Common myeloid progenitor, CD34-positive (primary cell): ENCODE results near the gene MYZAP.
A peak's percentile ranks its signal among the peaks of the same experiment; 100 is the strongest.

Experiments
- CTCF ChIA-PET: fragments of 350-600 bp; sonication (Branson Sonifier 250); formaldehyde crosslinking; loops from one replicate; lab custom pipeline; 2021; ENCODE audit warnings: antibody characterized with exemption; lab: Charles Lee
- POLR2A ChIA-PET: fragments of 350-600 bp; sonication (Branson Sonifier 250); formaldehyde crosslinking; loops from one replicate; lab custom pipeline; 2021; ENCODE audit warnings: antibody characterized with exemption; lab: Charles Lee
- DNase-seq, 3 donors: peaks; one replicate each; pipeline versions ENCODE4 v3.0.0 to v3.0.0-alpha.2; 2013
- H3K27ac ChIP-seq, 2 experiments: 1 replicate in 1 of 2; 2 replicates in 1 of 2; pipeline ENCODE4 v1.7.0; 2013; ENCODE audit warnings: inconsistent platforms in 2 of 2, low read length in 2 of 2, mild to moderate bottlenecking in 2 of 2, low read depth in 1 of 2, moderate library complexity in 1 of 2; ENCODE audit not compliant: severe bottlenecking in 2 of 2, insufficient read depth in 1 of 2, poor library complexity in 1 of 2
- H3K27me3 ChIP-seq, 5 experiments: replicated peaks in 2 of 5; 1 replicate in 3 of 5; 2 replicates in 2 of 5; pipeline versions ENCODE4 v1.6.1 to v1.7.0; 2013; ENCODE audit warnings: low read length in 4 of 5, mild to moderate bottlenecking in 2 of 5, moderate library complexity in 2 of 5, inconsistent platforms in 1 of 5; ENCODE audit not compliant: insufficient read depth in 5 of 5, control insufficient read depth in 4 of 5
- H3K36me3 ChIP-seq, 4 experiments: 1 replicate in 2 of 4; 2 replicates in 2 of 4; pipeline versions ENCODE4 v1.6.1 to v1.7.0; 2013; ENCODE audit warnings: low read length in 3 of 4, control low read depth in 1 of 4, mild to moderate bottlenecking in 1 of 4; ENCODE audit not compliant: control insufficient read depth in 4 of 4, insufficient read depth in 4 of 4
- H3K4me1 ChIP-seq, 4 experiments: 1 replicate in 3 of 4; 2 replicates in 1 of 4; pipeline versions ENCODE4 v1.6.1 to v1.7.1; 2013; ENCODE audit warnings: low read length in 3 of 4, mild to moderate bottlenecking in 3 of 4, control low read depth in 1 of 4, inconsistent platforms in 1 of 4, moderate library complexity in 1 of 4; ENCODE audit not compliant: control insufficient read depth in 4 of 4, insufficient read depth in 4 of 4; ENCODE audit errors: control extremely low read depth in 1 of 4
- H3K4me3 ChIP-seq, 7 experiments: 1 replicate in 4 of 7; 2 replicates in 3 of 7; pipeline versions ENCODE4 v1.5.1 to v1.7.0; 2013; ENCODE audit warnings: mild to moderate bottlenecking in 7 of 7, low read length in 6 of 7, moderate library complexity in 6 of 7, inconsistent platforms in 2 of 7, low read depth in 2 of 7, control low read depth in 1 of 7; ENCODE audit not compliant: insufficient read depth in 4 of 7, control insufficient read depth in 1 of 7; ENCODE audit errors: extremely low read depth in 1 of 7
- H3K9me3 ChIP-seq, 5 experiments: 1 replicate in 4 of 5; 2 replicates in 1 of 5; pipeline versions ENCODE4 v1.6.1 to v1.7.1; 2013; ENCODE audit warnings: low read length in 4 of 5, mild to moderate bottlenecking in 2 of 5, inconsistent platforms in 1 of 5, low read depth in 1 of 5, moderate library complexity in 1 of 5; ENCODE audit not compliant: control insufficient read depth in 4 of 5, insufficient read depth in 2 of 5; ENCODE audit errors: control extremely low read depth in 1 of 5
- WGBS: methylation state at CpG from one replicate; pipeline ENCODE4 v1.1.5; 2013; ENCODE audit not compliant: insufficient coverage; 5-methylcytosine and 5-hydroxymethylcytosine counted together

MYZAP gene

DNA sequence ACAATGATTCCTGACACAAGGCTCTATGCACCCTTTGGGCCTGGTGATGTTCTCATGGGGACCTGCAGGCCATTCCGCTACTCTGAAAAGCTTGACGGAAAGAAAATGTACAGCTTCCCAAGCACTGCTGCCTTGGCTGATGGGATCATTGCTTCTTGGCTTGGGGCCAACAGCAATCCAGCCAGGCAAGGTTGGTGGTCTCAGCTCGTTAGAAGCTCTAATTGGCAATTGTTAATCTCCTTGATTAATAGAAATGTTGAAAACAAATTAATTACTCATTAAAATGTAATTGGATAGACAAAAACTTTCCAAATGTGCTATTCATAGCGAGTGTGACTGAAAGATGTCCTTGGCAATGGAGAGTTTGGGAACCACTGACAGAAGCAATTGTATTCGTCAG, 16.3 kb upstream of the MYZAP start:
- ChIA-PET CTCF (interaction anchor here (0.8 to 2.4 kb wide), 3 partner anchors 10 to 15 kb away, joined by 4 to 10 read pairs (median 4); no protein-coding TSS in a partner anchor), POLR2A (no interaction called here)
- no peaks in the 10 kb centered on the region for H3K36me3 ChIP-seq
- H3K4me1 ChIP-seq: peaks cover 0 to 11% (median 2%) of the 10 kb centered on the region in 4 experiments
- H3K4me3 ChIP-seq: no peak overlapping the region
- no peak overlapping the region for H3K27ac ChIP-seq
- H3K27me3 ChIP-seq: no peaks in the 10 kb centered on the region
- no peak for DNase-seq
- no peaks in the 10 kb centered on the region for H3K9me3 ChIP-seq
- WGBS: 100% methylated on average over 4 of the region's 5 CpGs

DNA sequence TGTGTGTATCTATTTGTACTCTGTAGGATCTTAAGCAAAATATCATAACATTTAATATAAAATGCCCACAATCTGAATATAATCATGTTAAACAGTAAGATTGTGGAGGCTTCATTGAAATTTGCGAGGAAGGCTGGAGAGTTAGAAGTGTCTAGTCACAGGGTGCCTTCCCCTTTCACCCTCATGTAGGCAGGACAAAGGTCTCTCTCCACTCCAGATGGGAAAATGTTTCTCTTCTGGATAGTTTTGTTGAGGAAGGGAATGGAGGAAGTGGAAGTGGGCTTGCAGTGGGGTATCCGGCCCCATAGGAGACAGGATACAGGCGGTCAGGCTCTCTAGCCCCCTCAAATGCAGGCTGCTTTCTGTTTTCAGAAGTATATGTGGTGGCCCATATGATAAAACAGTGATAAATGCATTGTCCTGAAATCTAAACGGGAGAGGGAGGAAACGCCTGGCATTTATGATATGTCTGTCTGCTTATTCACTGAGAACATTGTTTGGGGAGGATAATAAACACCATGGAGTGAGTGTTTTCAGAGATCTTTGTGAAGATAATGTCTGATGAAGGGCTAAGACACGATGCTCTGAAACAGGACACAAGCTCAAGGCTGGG, 13.3 kb upstream of the MYZAP start:
- H3K27ac ChIP-seq: no peak overlapping the region
- H3K36me3 ChIP-seq: no peaks in the 10 kb centered on the region
- H3K4me3 ChIP-seq: no peak overlapping the region
- ChIA-PET POLR2A (no interaction called here), CTCF (no interaction called here)
- peak in 2 of 3 donors; percentile 42 to 54 for DNase-seq
- WGBS: 28% methylated on average over 2 of the region's 6 CpGs
- H3K4me1 ChIP-seq: peaks cover 0 to 11% (median 2%) of the 10 kb centered on the region in 4 experiments
- H3K9me3 ChIP-seq: peaks cover 0 to 11% (median 6%) of the 10 kb centered on the region in 5 experiments
- no peaks in the 10 kb centered on the region for H3K27me3 ChIP-seq

GRCh38 chr15:57580428-57580827, 11.3 kb upstream of the MYZAP start:
- no peaks in the 10 kb centered on the region for H3K27me3 ChIP-seq
- no peak overlapping the region for H3K4me3 ChIP-seq
- WGBS: 91% methylated on average over 5 of the region's 8 CpGs
- H3K4me1 ChIP-seq: peaks cover 0 to 11% (median 2%) of the 10 kb centered on the region in 4 experiments
- ChIA-PET CTCF (no interaction called here), POLR2A (no interaction called here)
- peaks cover 0 to 15% (median 10%) of the 10 kb centered on the region in 5 experiments for H3K9me3 ChIP-seq
- H3K36me3 ChIP-seq: no peaks in the 10 kb centered on the region
- no peak overlapping the region for H3K27ac ChIP-seq
- DNase-seq: no peak

DNA sequence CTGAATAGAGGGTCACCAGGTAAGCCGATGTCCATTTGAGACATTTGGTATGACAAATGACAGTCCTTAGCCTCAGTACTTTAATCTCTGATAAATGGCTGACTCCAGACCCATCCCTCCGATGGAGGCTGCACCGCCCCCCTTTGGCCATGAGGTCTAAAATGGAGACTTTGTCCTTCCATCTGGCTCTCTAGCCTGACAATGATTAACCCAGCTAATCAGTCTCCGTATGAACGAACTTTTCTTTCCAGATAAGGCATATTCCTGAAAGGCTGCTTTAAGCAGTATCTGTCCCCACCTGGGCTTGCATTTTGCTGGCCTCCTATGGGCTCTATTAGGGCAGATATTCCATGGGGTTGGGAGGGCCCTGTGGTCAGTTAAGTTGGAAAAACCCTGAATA, 10.8 kb upstream of the MYZAP start:
- ChIA-PET CTCF (no interaction called here), POLR2A (no interaction called here)
- Histone ChIP-seq H3K36me3 (no peaks in the 10 kb centered on the region), H3K9me3 (peaks cover 0 to 15% (median 10%) of the 10 kb centered on the region in 5 experiments), H3K4me3 (no peak overlapping the region), H3K4me1 (peaks cover 0 to 11% (median 2%) of the 10 kb centered on the region in 4 experiments), H3K27ac (no peak overlapping the region), H3K27me3 (no peaks in the 10 kb centered on the region)
- DNase-seq: no peak
- 93% methylated on average over 5 of the region's 5 CpGs for WGBS

GRCh38 chr15:57582090-57582489, 9.6 kb upstream of the MYZAP start:
- DNase-seq: no peak
- Histone ChIP-seq H3K36me3 (no peaks in the 10 kb centered on the region), H3K27ac (no peak overlapping the region), H3K27me3 (no peaks in the 10 kb centered on the region), H3K4me3 (no peak overlapping the region), H3K4me1 (peaks cover 0 to 11% (median 2%) of the 10 kb centered on the region in 4 experiments), H3K9me3 (peaks cover 0 to 15% (median 10%) of the 10 kb centered on the region in 5 experiments)
- POLR2A ChIA-PET: no interaction called here
- CTCF ChIA-PET: no interaction called here
- WGBS: no CpG with 5 or more reads among the region's 1 CpG

GRCh38 chr15:57583282-57583681, 8.4 kb upstream of the MYZAP start:
- no peak for DNase-seq
- POLR2A ChIA-PET: no interaction called here
- Histone ChIP-seq H3K4me3 (no peak overlapping the region), H3K9me3 (peaks cover 0 to 15% (median 10%) of the 10 kb centered on the region in 5 experiments), H3K36me3 (no peaks in the 10 kb centered on the region), H3K27me3 (no peaks in the 10 kb centered on the region), H3K27ac (no peak overlapping the region), H3K4me1 (peaks cover 0 to 11% (median 2%) of the 10 kb centered on the region in 4 experiments)
- 90% methylated on average over 2 of the region's 2 CpGs for WGBS
- CTCF ChIA-PET: interaction anchor here (1.6 kb wide), 1 partner anchor 24 kb away, joined by 5 read pairs; no protein-coding TSS in a partner anchor

- Histone ChIP-seq H3K4me3 (no peak overlapping the region), H3K4me1 (peaks cover 0 to 6% (median under 1%) of the 10 kb centered on the region in 4 experiments), H3K27ac (no peak overlapping the region), H3K27me3 (no peaks in the 10 kb centered on the region), H3K9me3 (peaks cover 0 to 15% (median 10%) of the 10 kb centered on the region in 5 experiments), H3K36me3 (no peaks in the 10 kb centered on the region)
- CTCF ChIA-PET: interaction anchor here (1.6 kb wide), 1 partner anchor 24 kb away, joined by 5 read pairs; no protein-coding TSS in a partner anchor
- WGBS: 100% methylated on average over 3 of the region's 3 CpGs
- POLR2A ChIA-PET: no interaction called here
- no peak for DNase-seq
Measured at GRCh38 chr15:57583720-57584119, 8.0 kb upstream of the MYZAP start.
